Stimulated activated CD4-positive, alpha-beta T cell treated with anti-CD3 and anti-CD28 coated beads, Interleukin-1b, Interleukin-23, amount 100 ng/mL, for 24 hours (primary cell): ENCODE data around the gene ADGRA1.

Experiments used
- DNase-seq, 4 experiments: peaks; one replicate each; pipeline ENCODE4 v3.0.0-alpha.2; 2020; ENCODE audit warnings: low read depth in 4 of 4, low spot score in 1 of 4

ADGRA1 gene

DNA sequence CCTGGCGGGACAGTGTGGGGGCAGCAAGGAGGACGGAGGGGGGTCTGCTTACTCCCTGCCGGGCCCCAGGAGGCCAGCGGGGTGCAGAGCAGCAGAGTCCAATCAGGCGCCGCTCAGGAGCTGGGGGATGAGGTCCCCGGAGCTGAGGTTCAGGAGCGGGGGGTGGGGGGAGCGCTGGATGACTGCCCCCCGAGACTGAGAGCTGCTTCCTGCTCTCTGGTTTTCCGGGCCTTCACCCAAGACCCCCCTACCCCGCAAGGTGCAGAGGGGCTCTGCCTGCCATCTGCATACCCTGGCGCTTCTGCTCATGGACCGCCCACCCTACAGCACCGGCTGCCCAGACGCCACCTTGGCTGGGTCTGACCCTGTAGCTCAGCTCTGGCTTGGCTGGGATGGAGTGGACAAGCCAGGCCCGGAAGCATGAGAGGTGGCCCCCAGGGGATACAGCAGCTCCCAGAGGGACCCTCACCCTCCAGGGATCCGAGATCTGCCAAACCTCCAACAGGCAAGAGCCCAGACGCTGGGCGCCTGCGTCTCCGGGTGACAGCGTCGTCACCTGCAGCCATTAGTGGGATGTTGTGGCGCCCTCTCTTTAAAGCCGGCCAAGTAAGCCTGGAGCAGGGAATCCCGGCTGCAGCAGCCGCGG lies 73.2 kb downstream of the ADGRA1 start:
- no peak for DNase-seq

DNA sequence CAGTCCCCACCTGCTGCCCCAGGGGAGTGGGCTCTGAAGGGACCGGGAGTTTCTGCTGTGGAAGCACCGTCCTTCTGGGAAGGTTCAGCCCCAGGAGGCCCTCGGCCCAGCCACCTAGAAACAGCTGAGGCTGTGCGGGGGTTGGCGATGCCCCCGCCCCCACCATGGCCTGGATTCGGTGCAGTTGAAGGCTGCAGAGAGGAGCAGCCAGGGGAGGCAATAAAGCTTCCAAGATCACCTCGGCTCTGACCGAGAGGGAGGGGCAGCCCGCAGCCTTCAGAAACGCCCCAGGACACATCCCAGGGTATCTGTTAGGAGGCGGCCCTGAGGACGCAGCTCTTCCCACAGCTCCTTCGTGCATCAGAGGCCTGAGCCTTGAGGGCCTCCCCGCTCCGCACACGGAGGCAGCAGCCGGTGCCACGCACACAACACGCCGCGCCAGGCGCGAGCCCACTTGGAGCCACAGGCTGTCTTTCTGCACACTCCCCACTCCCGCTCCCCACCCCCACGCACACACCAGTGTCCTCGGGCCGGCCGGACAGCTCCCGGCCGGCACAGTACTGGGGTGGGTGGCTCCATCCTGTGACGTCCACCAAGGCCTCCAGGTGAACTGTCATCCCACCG lies 73.9 kb downstream of the ADGRA1 start:
- no peak for DNase-seq

DNA sequence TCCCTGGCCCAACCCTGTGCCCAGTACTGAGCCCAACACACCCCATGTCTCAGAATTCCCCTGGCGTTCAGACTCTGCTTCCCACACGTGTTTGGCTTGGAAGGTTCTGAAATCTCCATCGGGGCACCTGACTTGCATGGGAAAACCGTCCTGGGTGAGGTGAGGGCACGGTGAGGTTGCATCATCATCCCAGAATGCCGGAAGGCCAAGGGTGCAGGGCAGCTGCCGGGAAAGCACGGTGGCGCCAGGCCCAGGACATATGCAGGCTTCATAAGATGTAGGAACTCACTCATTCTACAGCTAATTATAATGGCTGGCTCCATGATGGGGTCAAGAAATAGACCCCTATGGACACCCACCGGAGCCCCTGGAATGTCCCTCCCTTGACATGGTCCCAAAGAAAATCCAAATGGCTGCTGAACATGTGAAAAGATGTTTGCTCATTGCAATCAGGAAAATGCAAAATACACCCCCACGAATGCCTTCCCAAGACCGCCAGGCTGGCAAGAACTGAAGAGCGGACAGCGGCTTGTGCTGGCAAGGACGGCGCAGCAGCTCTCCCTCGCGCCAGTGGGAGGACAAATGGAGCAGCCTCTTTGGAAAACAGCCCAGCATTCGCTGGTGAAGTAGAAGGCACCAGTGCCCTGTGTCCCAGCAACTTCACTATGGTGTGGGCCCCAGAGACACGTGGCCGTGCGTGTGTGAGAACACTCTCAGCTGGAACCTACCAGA lies 74.6 kb downstream of the ADGRA1 start:
- DNase-seq, result no peak

DNA sequence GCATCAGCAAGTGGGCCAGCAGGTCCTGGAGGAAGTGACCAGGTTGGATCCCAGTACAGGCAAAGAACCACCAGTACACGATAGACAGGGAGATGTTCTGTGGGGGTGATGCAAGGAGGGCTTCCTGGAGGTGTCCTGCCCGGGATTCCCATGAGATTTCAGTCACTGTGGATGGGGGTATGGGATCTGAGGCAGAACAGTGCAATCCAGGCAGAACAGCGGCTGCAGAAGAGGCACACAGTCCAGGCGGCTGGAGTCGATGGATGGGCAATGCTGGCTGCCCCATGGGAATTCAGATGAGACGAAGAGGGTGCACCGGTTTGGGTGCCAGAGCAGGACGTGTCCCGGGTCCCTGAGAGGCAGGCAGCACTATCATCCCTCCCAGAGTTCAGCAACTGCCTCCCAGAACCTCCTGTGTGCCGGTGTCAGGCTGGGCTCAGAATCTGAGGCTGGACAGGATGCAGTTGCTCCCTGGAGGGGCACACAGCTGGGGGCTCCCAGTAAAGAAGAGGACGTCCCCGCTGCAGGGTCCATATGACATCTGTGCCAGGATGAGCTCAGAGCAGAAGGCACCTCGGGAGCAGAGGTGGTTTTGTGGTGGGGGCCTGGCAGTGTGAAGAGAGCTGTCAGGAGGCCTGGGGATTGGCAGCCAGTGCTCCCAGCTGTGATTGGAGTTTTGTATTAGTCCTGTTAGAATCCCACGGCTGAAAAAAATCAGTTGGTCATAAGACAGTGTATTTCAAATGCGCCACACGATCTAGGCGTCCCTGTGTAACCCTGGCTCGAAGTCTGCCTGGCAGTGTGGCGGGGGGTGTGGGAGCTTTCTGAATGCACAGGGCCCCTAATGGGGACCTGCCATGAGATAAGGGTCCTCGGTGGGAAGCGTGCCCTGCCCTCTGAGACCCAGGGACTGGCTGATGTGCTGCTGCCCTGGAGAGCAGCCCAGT lies 75.5 kb downstream of the ADGRA1 start:
- no peak for DNase-seq

DNA sequence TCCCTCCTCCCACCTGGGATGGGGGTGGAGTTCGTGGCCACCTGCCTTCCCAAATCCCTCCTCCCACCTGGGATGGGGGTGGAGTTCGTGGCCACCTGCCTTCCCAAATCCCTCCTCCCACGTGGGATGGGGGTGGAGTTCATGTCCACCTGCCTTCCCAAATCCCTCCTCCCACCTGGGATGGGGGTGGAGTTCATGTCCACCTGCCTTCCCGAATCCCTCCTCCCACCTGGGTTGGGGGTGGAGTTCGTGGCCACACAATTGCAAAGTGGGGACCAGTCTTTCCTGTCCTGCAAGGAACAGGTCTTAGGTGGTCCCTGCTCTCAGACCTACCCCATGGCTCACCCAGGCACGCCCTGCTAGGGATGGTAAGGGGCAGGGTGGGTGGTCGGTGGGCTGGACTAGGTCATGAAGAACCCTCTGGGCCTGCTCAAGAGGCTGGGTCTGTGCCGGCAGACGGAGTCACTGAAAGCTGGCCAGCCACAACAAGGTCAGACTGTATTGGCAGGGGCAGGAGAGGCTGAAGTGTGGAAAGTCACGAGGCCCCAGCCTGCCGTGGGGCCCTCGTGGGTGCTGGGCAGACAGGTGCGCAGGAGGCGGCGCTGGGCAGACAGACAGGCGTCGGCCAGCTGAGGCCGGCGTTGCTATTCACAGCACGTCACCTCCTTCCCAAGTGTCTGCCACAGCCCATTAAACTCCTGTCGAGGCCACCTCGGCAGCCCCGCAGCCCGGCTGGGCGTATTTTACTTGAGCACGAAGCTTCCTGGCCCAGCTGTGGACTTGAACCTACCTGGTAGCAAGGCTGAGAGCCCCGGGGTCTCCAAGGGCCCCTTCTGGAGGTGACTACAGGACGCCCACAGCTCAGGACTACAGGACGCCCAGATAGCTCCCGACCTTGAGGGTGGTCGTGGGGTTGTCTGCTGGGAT lies 76.4 kb downstream of the ADGRA1 start:
- no peak for DNase-seq

DNA sequence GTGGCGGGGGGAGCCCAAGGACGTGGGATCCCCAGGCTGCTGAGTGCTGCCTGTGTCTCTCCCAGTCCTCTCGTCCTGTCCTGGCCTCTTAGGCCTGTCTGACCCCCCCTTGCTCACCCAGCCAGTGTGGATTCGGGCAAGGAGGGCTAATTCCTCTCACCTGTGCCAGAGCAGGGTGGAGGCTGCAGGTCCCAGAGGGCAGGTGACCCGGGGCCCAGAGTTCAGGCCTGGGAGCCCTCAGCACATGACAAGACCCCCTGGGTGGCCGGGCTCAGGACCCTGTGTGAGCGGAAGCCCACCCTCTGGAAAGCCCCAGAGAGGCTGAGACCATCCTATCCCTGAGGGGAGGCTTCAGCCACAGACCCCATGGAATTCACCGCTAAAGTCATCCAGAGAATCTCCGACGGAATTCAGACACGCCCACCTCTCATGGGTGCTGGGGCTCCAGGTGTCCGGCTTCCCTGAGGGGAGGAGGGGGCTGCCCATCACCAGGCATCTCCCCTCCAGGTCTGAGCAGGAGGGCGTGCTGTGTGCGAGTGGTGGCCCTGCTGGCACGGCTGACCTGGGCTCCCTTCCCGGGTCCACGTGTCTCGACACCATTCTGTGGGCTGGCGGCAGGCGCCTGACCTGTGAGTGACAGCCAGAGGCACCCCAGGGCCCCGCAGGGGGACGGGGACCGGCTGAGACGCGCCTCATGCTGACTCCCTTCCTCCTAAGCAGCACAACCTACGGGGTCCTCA lies 77.3 kb downstream of the ADGRA1 start:
- DNase-seq, result no peak

DNA sequence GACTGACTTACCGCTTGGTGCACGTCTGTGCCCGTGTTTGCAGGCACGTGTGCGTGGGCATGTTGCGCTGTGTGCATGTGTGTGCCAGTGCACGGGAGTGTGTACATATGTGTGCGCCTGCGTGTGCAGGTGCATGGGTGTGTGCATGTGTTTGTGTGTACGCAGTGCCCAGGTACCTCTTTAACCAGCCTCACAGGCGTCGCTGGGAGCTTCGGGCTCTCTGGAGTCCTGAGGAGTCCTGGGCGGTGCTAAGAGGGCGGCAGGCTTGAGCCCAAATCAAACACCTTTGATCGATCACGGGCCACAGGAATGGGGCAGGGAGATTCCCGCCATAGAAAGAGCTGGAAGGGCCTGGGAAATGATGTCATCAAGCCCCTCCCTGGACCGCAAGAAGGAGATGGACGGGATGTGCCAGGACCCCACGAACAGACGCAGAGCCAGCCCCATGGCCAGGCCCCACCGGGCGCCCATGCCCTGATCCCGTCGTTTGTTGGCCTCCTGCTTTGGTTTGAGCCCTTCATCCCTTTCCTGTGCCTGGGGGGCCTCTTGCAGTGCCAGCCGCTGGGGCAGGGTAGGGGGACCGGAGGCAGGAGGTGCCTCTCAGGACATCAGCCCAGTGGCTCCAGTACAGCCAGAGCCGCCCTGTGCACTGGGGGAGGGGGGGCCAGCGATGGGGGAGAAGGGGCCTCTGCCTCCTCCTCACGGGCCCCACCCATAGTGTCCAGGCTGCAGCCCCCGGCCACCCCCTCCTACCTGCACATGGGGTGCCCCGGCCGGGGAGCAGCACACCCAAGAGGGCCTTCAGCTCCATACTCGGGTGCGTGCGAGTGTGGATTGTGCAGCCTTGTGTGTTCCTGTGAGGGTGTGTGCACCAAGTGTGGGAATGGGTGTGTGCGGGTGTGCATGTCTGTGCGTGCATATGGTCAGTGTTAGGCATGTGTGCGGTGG lies 78.1 kb downstream of the ADGRA1 start:
- DNase-seq, result no peak

DNA sequence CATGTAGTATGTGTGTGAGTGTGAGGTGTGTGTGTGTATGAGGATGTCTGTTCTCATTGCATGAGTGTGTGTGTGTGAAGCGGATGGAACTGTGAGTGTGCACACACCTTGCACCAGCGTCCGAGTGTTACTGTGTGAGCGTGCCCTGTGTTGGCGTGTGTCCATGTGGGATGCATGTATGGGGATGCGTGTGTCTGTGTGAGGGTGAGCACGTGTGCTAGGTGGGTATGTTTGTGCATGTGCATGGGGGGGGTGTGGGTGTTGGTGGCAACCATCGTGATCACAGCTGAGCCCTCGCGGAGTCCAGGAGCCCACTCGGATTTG lies 78.7 kb downstream of the ADGRA1 start:
- DNase-seq, result no peak

DNA sequence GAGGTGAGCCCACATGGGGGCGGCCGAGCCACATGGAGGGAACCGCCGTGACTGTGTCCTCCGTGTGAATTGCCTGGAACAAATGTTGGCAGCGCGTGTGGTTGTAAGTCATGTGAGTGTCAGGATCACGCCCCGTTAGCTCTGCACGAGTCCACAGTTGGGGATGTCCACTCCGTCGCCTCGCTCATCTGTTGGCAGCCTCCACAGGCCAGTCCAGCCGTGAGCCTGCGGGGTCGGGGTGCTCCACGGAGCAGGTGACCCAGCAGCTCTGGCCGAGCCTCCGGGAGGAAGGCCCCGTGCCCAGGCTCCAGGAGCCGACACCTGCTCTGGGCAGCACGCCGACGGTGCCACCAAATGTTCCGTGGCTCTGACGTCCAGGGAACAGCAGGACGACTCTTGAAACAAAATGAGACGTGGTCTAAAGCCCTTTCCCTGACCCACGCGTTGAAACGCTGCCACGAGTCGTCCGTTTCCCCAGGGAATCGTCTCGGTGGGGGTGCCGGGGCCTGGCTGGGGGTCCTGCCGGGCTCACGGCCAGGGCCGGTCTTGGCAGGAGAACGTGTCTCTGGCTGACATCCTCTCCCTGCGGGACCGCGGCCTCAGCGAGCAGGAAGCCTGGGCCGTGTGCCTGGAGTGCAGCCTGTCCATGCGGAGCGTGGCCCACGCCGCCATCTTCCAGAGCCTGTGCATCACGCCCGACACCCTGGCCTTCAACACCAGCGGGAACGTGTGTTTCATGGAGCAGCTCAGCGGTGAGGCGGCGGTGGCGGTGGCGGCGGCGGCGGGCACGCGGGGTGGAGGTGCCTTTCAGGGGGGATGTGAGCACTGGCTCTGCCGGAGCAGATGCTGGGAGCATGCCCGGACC lies 79.3 kb downstream of the ADGRA1 start:
- DNase-seq, result no peak

DNA sequence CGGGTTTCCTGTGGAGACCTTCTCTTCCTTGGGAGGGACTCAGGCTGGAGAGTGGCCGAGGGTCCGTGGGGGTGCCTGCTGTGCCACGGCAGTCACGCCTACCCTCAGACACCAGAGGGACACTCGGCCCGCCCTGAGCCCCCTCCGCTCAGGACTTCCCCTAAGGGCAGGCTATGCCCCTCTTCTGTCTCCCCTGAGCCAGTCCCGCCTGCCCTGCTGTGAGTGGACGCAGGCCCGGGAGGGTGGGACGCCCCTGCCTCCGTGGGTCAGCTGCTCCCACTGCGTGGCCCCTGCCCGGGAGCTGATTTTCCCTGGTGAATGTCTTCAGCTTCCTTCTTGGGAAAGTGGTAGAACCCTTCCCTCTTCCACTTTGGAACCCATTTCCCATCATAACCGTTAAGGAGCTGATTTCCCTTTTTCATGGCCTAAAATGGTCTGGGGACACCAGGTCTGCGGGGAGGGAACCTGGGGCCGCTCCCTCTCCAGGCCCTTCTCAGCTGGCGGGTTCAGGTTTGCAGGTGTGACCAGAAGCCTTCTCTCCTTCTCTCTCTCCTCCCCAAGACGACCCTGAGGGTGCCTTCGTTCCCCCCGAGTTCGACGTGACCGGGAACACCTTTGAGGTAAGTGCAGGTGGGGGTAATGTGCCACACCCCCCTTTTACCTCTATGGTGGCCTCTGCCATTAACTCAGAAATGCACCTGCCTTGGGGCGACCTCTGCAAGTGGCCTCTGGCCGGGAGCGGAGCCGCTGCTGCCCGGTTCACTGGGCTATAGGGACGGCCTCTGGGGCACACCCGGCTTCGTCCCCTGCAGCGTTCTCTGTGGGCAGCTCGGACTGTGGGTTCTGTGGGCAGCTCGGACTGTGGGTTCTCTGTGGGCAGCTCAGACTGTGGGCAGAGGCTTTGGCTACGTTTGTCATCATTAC lies 80.2 kb downstream of the ADGRA1 start:
- DNase-seq, result no peak

DNA sequence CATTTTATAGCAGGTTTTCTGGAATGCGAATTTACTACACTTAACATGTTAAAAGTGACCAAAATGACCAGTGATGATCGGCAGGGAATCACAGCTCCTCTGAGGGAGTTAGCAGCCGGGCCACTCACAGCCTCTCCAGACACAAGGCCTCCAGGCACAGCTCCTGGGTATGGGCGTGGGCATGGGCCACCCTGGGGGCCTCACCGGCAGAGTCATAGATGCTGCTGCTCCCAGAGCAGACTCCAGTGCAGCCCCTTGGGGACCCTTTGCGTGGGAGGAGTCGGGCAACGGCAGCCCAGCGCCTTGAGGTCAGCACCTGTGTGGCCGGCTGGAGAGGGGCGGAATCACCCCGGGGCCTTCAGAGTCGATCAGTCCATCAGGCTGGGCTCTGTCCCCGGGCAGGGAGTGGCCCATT lies 80.9 kb downstream of the ADGRA1 start:
- no peak for DNase-seq

DNA sequence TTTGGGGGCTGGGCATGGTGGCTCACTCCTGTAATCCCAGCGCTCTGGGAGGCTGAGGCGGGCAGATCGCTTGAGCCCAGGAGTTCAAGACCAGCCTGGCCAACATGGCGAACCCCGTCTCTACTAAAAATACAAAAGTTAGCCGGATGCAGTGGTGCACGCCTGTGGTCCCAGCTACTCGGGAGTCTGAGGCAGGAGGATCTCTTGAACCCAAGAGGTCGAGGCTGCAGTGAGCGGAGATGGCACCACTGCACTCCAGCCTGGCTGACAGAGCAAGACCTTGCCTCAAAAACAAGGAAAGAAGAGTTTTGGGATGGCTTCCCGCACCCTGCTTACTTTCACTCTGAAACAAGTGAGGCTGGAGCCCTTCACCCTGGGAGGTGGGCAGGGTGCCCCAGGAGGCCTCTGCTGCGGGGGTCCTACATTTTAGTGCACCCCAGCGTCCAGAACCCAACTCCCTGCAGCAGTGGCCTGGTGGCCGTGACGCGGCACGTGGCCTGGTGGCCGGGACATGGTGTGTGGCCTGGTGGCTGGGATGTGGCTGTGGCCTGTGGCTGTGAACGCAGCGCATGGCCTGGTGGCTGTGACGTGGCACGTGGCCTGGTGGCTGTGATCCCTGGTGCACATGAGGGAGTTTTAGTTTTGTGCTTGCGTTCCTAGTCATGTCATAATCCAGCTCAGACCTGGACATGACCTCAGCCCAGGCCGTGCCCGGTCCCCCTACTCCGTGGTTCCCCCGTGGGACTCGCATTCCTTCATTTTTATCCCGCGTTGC lies 81.6 kb downstream of the ADGRA1 start:
- no peak for DNase-seq

DNA sequence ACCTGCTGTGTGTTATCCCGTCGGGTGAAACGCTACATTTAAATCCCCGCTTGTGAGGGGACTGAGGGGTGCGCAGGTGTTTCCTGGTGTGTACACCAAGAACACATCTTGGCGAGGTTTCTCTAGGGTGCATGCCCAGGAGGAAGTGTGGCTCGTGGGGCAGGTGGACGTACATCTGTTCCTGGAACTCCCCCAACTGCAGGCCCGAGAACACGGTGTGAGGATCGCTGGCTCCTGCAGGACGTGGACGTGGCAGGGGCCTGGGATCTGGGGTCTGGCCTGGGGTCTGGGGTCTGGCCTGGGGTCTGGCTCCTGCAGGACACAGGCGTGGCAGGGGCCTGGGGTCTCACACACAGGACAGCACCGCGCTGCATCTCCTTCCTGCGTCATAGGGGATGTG lies 82.4 kb downstream of the ADGRA1 start:
- no peak for DNase-seq

DNA sequence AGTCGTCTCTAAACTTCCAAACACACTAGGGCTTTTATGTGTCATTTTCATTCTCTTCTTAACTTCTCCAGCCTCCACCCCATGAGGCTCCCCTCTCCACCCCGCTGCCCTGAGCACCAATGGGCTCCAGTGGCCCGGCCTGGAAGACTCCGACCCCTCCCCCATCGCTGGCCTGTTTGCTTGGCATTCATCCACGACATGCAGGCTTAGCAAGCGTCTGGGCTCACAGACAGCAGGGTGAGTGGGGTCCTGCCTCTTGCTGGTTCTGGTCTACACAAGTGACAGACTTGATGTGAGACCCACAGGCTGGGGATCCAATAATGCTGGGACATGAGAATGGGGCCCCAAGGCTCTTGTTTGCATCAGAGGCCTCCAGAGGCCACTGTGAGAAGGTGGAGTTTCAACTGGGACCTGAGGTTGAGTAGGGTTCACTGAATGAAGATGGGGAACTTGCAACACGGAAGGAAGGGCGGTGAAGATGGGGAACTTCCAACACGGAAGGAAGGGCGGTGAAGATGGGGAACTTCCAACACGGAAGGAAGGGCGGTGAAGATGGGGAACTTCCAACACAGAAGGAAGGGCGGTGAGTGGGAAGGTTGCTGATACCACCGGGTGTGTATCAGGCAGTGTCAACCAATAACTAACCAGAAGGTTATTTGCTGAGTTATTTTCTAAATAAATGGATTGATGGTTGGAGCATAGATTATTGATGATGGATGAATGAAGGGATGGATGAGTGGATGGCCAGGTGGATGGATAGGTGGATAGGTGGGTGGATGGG lies 86.3 kb downstream of the ADGRA1 start:
- DNase-seq, result no peak

DNA sequence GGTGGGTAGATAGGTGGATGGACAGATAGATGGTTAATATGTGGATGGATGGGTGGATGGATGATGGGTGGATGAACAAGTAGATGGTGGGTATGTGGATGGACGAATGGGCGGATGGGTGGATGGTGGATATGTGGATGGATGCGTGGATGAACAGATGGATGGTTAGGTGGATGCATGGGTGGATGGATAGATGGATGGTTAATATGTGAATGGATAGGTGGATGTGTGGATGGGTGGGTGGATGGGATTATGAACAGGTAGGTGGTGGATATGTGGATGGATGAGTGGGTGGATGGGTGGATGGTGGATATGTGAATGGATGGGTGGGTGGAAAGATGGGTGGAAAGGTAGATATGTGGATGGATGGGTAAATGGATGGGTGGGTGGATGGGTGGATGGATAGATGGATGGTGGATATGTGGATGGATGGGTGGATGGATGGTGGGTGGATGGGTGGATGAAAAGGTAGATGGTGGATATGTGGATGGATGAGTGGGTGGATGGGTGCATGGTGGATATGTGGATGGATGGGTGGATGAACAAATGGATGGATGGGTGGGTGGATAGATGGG lies 87.1 kb downstream of the ADGRA1 start:
- no peak for DNase-seq
